Measurements from ENCODE around the gene LDHD. TPM values are rescaled to one million over a fixed set of nuclear protein-coding genes. Genes with fewer than 3 reads are reported as not detected.

The LDHD gene
- total RNA-seq, 1 donor from 2014 or later = 1.2 TPM

- TF ChIP-seq CTCF (IDR thresholded peaks at IDR 0.05) = no peak
- DNase-seq (ENCODE audit: extremely low spot score, unreplicated experiment) = no peak
- H3K36me3 Mint-ChIP-seq (ENCODE audit: unreplicated experiment) = no peaks in the 10 kb centered on the region
- no peak overlapping the region for H3K4me3 Mint-ChIP-seq (ENCODE audit: unreplicated experiment)
- no peaks in the 10 kb centered on the region for H3K27me3 Mint-ChIP-seq (ENCODE audit: unreplicated experiment)
- peaks cover 23% of the 10 kb centered on the region for H3K4me1 Mint-ChIP-seq (ENCODE audit: unreplicated experiment)
- H3K9me3 Mint-ChIP-seq (ENCODE audit: unreplicated experiment) = no peaks in the 10 kb centered on the region
- no peak overlapping the region for H3K27ac Mint-ChIP-seq (ENCODE audit: unreplicated experiment)
Measured at GRCh38 chr16:75114946-75115825, 1.4 kb downstream of the LDHD start.

GRCh38 chr16:75114179-75114945 is 2.2 kb downstream of the LDHD start:
- no peaks in the 10 kb centered on the region for H3K9me3 Mint-ChIP-seq (ENCODE audit: unreplicated experiment)
- TF ChIP-seq CTCF (IDR thresholded peaks at IDR 0.05) = no peak
- no peak overlapping the region for H3K4me3 Mint-ChIP-seq (ENCODE audit: unreplicated experiment)
- DNase-seq (ENCODE audit: extremely low spot score, unreplicated experiment) = no peak
- no peak overlapping the region for H3K27ac Mint-ChIP-seq (ENCODE audit: unreplicated experiment)
- peaks cover 31% of the 10 kb centered on the region for H3K4me1 Mint-ChIP-seq (ENCODE audit: unreplicated experiment)
- H3K36me3 Mint-ChIP-seq (ENCODE audit: unreplicated experiment) = no peaks in the 10 kb centered on the region
- H3K27me3 Mint-ChIP-seq (ENCODE audit: unreplicated experiment) = no peaks in the 10 kb centered on the region

GRCh38 chr16:75113541-75114121 is 2.9 kb downstream of the LDHD start:
- Mint-ChIP-seq H3K4me3 (ENCODE audit: unreplicated experiment) (no peak overlapping the region), H3K36me3 (ENCODE audit: unreplicated experiment) (no peaks in the 10 kb centered on the region), H3K4me1 (ENCODE audit: unreplicated experiment) (peaks cover 39% of the 10 kb centered on the region), H3K27ac (ENCODE audit: unreplicated experiment) (no peak overlapping the region), H3K27me3 (ENCODE audit: unreplicated experiment) (no peaks in the 10 kb centered on the region), H3K9me3 (ENCODE audit: unreplicated experiment) (no peaks in the 10 kb centered on the region)
- no peak for TF ChIP-seq CTCF (IDR thresholded peaks at IDR 0.05)
- no peak for DNase-seq (ENCODE audit: extremely low spot score, unreplicated experiment)

- H3K4me3 Mint-ChIP-seq (ENCODE audit: unreplicated experiment) = no peak overlapping the region
- H3K27ac Mint-ChIP-seq (ENCODE audit: unreplicated experiment) = no peak overlapping the region
Measured at GRCh38 chr16:75112734-75113491, 3.7 kb downstream of the LDHD start.

More at GRCh38 chr16:75112734-75113491, 3.7 kb downstream of the LDHD start:
- H3K36me3 Mint-ChIP-seq (ENCODE audit: unreplicated experiment) = peaks cover 2% of the 10 kb centered on the region
- H3K4me1 Mint-ChIP-seq (ENCODE audit: unreplicated experiment) = peaks cover 44% of the 10 kb centered on the region
- no peak for TF ChIP-seq CTCF (IDR thresholded peaks at IDR 0.05)
- H3K27me3 Mint-ChIP-seq (ENCODE audit: unreplicated experiment) = no peaks in the 10 kb centered on the region
- no peak for DNase-seq (ENCODE audit: extremely low spot score, unreplicated experiment)
- H3K9me3 Mint-ChIP-seq (ENCODE audit: unreplicated experiment) = no peaks in the 10 kb centered on the region

All from osteocyte (in vitro differentiated cells).